Activated T-cell treated with anti-CD3 and anti-CD28 coated beads, Interleukin-2, amount 50 U/mL, for 4 hours (primary cell): ENCODE data around the gene NEK6. TPM values are rescaled to one million over a fixed set of nuclear protein-coding genes. Genes with fewer than 3 reads are reported as not detected.
A peak's percentile ranks its signal among the peaks of the same experiment; 100 is the strongest.
"Not testable (repeated sequence)": the region's sequence is repeated elsewhere in the genome, so short reads cannot be mapped to it uniquely, and the experiment has no call there.

ENCODE experiments used
- ATAC-seq, 2 donors: fragments of 200-7000 bp; cut with Tn5 transposase; one replicate each; pipeline ENCODE4 v1.10.0; 2021
- DNase-seq: peaks from one replicate; pipeline ENCODE4 v3.0.0-alpha.2; 2020
- H3K27me3 Mint-ChIP-seq: one replicate; pipeline ENCODE4 v1.8.0; 2021; ENCODE audit warnings: low read depth, mixed read lengths
- H3K36me3 Mint-ChIP-seq: one replicate; pipeline ENCODE4 v1.8.0; 2022; ENCODE audit warnings: mixed read lengths; ENCODE audit not compliant: insufficient read depth
- H3K4me1 Mint-ChIP-seq: one replicate; pipeline ENCODE4 v1.8.0; 2021; ENCODE audit warnings: low read depth, mixed read lengths
- H3K4me3 Mint-ChIP-seq: one replicate; pipeline ENCODE4 v1.8.0; 2021; ENCODE audit warnings: mild to moderate bottlenecking, moderate library complexity, mixed read lengths
- H3K9me3 Mint-ChIP-seq: one replicate; pipeline ENCODE4 v1.8.0; 2021; ENCODE audit warnings: mixed read lengths
- total RNA-seq, 3 donors: library from RNA; stranded (reverse); gene quantifications; one replicate each; pipeline ENCODE4 v1.2.1, GENCODE V29; 2021

NEK6 gene
- total RNA-seq, 3 donors from 2014 or later: 29.8 to 46.1 (median 43.0) TPM

DNA sequence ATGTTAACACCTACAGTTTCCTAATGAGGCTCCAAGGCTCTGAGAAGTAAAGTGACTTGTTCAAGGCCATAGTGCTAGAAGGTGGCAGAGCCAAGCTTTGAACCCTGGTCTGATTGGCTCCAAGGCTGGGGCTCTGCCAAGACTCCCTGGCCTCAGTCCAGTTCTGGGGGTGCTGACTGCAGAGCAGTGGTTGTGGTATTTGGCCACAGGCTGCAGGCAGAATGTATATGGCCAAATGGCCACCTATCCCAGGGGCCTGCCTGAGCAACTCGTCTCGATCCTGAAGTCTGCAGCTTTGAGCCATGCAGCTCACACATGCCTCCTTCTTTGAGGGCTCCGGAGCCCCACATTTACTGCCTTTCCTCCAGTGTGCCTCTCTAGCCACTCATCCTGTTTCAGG lies 9.7 kb upstream of the NEK6 start:
- Mint-ChIP-seq H3K27me3 (no peaks in the 10 kb centered on the region), H3K9me3 (no peaks in the 10 kb centered on the region), H3K4me3 (no peak overlapping the region), H3K36me3 (no peaks in the 10 kb centered on the region), H3K4me1 (peaks cover 3% of the 10 kb centered on the region)
- no peak for DNase-seq
- no peak for ATAC-seq

DNA sequence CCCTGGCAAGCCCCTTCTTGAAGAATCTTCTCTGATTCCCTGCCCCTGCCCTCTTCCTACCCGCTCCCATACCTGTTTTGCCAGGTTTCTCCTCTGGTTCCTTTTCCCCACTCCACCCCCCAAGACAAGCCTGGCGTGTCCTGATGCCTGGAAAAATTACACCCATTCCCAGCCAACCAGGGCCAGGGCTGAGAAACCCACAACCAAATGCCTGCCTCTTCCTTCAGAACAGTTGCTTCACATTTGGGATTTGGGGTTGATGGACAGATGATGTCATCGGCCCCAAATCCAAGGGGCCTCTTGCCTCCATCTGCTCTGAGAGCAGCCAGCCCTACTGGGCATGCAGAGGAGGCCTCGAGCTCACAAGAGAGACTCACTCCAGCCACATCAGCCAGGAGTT lies 8.8 kb upstream of the NEK6 start:
- DNase-seq (no peak), ATAC-seq (no peak)
- Mint-ChIP-seq H3K4me1 (peaks cover 7% of the 10 kb centered on the region), H3K4me3 (no peak overlapping the region), H3K27me3 (no peaks in the 10 kb centered on the region), H3K9me3 (no peaks in the 10 kb centered on the region), H3K36me3 (no peaks in the 10 kb centered on the region)

DNA sequence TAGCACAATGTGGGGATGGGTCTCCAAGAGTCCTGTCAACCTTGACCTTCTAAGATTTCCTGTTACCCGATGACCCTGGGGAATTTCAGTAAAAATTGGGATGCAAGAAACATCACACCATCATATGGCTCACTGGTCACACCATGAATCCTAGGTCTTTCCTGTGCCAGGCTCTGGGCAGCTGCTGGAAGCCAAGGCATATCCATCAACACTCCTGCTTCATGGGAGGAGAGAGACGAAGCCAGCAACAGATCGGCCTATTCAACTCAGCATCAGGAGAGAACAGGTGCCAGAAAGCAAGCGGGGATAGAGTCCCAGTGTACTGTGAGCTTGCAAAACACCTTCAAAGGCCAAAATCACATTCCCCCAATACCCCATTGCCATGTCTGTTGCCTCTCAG lies 6.5 kb upstream of the NEK6 start:
- H3K9me3 Mint-ChIP-seq: no peaks in the 10 kb centered on the region
- H3K4me1 Mint-ChIP-seq: peaks cover 18% of the 10 kb centered on the region
- no peak overlapping the region for H3K4me3 Mint-ChIP-seq
- ATAC-seq: no peak
- no peak for DNase-seq
- no peaks in the 10 kb centered on the region for H3K27me3 Mint-ChIP-seq
- no peaks in the 10 kb centered on the region for H3K36me3 Mint-ChIP-seq

DNA sequence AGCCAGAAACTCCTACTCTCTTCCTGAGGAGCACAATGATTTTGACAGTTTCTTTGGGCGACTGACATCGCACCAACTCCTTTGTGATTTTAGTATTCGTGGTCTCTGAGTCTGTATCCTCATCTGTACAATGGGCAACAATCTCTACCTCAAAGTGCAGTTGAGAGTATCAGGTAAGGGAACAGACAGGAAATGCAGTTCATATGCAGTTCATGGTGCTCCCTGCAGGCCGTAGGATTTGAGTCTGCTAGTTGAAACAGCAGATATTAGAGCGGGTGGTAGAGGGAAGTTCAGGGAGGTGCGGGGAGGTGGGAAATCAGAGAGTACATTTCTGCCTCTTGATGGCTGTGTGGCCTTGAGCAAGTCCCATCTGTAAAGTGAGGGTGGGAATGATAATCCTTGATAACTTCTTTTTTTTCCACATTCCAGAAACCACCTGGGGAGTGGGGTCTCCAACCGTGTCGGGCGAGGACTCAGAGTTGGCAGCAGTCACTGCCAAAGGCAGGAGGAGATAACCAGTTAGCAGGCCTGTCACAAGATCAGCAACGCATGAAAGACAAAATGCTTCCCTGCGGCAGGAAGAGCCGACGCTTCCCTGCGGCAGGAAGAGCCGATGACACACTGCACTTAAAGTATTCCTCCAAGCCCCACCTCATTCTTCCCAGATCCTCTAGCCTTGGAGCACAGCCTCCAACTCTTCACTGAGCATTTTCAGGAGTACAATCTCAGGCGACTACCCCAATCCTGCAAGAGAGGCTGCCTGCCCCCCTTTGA lies 6.0 kb upstream of the NEK6 start:
- H3K27me3 Mint-ChIP-seq: peaks cover 2% of the 10 kb centered on the region
- H3K36me3 Mint-ChIP-seq: no peaks in the 10 kb centered on the region
- no peak for ATAC-seq
- H3K4me3 Mint-ChIP-seq: no peak overlapping the region
- DNase-seq: no peak
- no peaks in the 10 kb centered on the region for H3K9me3 Mint-ChIP-seq
- H3K4me1 Mint-ChIP-seq: peaks cover 21% of the 10 kb centered on the region

DNA sequence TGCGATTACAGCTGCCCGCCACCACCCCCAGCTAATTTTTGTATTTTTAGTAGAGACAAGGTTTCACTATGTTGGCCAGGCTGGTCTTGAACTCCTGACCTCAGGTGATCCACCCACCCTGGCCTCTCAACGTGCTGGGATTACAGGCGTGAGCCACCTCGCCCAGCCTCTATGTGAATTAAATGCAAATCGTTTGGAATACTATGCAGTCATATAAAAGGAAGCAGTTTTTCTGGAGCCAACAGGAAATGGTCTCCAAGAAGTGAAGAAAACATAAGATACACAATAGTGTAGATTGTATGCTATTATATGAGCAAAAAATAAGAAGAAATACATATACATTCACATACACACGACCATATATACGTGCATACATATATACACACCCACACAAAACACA lies 4.9 kb upstream of the NEK6 start:
- peaks cover 25% of the 10 kb centered on the region for H3K4me1 Mint-ChIP-seq
- not testable (repeated sequence) for H3K9me3 Mint-ChIP-seq, H3K27me3 Mint-ChIP-seq, ATAC-seq, H3K4me3 Mint-ChIP-seq, H3K36me3 Mint-ChIP-seq, DNase-seq

DNA sequence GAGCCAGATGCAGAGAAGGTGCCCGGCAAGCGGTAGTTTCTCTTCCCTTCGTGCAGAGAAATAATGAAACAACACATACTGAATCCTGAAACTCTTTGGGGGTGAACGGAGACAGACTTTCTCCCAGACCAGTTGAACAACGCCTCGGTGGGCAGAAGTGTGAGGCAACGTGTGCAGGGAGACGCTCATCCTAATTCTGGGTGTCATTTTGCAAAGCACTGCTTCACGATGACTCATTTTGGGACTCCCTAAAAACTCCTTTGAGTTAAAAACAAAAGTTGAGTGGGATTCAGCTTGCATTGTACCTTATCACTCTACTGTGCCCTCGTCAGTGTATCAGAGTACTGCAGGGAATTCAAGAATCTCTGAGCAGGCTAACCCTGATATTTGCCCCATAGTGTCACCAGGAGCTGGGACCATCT lies 3.5 kb upstream of the NEK6 start:
- peak overlapping the region; percentile 21 for H3K4me3 Mint-ChIP-seq
- DNase-seq (no peak), ATAC-seq (peak; percentile 78 to 79)
- H3K9me3 Mint-ChIP-seq: no peaks in the 10 kb centered on the region
- H3K27me3 Mint-ChIP-seq: peaks cover 12% of the 10 kb centered on the region
- H3K36me3 Mint-ChIP-seq: no peaks in the 10 kb centered on the region
- H3K4me1 Mint-ChIP-seq: peaks cover 35% of the 10 kb centered on the region

DNA sequence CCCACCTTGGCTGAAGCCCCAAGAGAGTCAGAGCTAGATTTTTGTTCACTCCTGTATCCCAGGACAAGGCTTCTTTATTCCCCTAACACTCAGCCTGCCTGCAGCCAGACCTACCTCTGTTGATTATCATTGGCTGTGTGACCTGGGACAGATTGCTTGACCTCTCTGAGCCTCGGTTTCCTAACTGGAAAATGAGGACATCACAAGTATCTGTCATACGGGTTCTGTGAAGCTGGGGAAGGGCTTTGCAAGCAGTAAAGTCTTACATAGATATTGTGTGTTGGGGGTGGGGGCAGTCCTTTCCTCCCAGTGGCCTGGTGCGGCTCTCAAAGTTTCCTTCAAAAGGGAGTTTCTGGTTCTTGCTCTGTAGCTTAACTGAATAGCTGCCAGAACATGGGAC lies 2.5 kb upstream of the NEK6 start:
- Mint-ChIP-seq H3K27me3 (peaks cover 12% of the 10 kb centered on the region), H3K9me3 (no peaks in the 10 kb centered on the region), H3K4me1 (peaks cover 40% of the 10 kb centered on the region), H3K4me3 (no peak overlapping the region), H3K36me3 (no peaks in the 10 kb centered on the region)
- ATAC-seq (no peak), DNase-seq (no peak)

DNA sequence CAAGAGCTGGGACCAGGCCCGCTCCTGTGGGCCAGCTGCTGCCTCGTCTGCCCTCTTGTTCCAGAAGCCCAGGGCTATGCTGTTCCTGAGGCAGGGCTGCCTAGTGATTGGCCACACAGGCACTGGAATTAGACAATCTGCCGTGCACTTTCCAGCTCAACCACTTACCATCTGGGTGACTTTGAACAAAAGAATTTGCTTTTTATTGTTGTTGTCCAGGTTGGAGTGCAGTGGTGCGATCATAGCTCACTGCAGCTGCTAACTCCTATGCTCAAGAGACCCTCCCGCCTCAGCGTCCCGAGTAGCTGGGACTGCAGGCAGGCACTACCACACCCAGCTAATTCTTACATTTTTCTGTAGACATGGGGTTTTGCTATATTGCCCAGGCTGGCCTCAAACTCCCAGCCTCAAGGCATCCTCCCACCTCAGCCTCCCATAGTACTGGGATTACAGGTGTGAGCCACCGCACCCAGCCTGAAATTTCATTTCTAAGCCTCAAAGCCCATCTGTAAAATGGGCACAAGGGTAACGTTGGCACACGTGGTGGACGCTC lies 1.2 kb upstream of the NEK6 start:
- H3K4me3 Mint-ChIP-seq: peak overlapping the region; percentile 89
- H3K4me1 Mint-ChIP-seq: peaks cover 52% of the 10 kb centered on the region
- no peaks in the 10 kb centered on the region for H3K36me3 Mint-ChIP-seq
- DNase-seq (no peak), ATAC-seq (no peak)
- no peaks in the 10 kb centered on the region for H3K9me3 Mint-ChIP-seq
- peaks cover 16% of the 10 kb centered on the region for H3K27me3 Mint-ChIP-seq

DNA sequence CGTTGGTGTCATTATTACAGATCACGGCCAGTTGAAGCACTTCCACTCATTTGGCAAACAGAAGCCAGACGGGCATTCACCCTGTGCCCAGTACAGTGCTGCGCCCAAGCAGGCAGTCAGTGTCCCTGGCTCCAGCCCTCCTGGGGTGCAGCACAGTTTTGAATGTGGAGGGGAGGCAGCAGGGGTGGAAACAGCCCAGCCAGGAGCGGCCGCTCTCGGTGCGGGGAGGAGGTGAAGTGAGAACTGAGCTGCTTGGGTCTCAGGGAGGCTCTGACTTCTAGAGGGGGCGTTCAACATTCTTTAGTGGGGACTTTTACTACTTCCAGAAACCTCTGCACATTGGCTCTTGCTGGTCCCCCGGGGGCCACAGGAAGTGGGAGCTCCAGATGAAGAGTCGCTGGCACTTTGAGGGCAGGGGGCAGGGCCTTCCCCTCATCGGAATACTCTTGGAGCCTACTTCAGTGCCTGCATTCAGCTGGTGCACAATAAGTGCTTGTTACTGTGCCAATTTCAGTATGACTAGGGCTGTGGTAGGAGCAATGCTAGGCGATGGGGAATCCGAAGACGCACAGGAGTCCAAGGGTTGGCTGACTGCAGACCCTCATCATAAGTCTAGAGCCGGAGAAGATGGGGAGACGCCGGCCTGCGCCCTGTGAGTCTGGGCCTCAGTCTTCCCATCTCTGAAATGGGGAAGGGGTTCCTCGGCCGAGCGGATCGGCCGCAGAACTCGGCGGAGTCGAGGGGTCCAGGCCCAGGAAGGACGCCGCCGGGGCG lies 492 bp upstream of the NEK6 start:
- Mint-ChIP-seq H3K36me3 (no peaks in the 10 kb centered on the region), H3K9me3 (no peaks in the 10 kb centered on the region), H3K27me3 (peaks cover 20% of the 10 kb centered on the region), H3K4me3 (peak overlapping the region; percentile 89), H3K4me1 (peaks cover 57% of the 10 kb centered on the region)
- DNase-seq (no peak), ATAC-seq (no peak)

DNA sequence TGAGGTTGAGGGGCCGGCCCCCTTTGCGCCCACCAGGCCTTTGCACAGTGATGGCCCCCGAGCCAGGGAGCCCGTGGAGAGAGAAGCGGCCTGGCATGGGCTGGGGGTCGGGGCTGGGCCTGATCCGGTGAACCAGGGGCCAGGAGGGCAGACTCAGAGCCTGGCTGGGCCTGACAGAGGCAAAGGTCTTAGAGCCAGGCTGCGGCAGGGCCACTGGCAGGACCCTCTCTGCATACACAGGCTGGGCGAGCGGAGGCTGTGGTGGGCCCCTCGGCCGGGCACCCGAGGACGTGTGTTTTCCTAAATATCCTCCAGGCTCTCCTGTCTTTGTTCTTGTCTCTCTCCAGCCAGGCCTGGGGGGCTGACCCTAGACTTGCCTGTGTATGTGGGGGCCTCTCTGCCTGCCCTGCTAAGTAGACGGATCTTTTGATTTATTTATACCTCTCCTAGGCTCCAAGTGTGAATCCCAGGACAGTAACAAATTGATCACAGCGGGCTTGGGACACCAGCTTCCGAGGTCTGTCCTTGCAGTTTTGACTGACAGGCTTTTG lies 933 bp downstream of the NEK6 start:
- Mint-ChIP-seq H3K27me3 (peaks cover 20% of the 10 kb centered on the region), H3K4me3 (peak overlapping the region; percentile 93), H3K36me3 (no peaks in the 10 kb centered on the region), H3K4me1 (peaks cover 56% of the 10 kb centered on the region), H3K9me3 (no peaks in the 10 kb centered on the region)
- ATAC-seq (peak in 1 of 2 donors; percentile 9), DNase-seq (no peak)

DNA sequence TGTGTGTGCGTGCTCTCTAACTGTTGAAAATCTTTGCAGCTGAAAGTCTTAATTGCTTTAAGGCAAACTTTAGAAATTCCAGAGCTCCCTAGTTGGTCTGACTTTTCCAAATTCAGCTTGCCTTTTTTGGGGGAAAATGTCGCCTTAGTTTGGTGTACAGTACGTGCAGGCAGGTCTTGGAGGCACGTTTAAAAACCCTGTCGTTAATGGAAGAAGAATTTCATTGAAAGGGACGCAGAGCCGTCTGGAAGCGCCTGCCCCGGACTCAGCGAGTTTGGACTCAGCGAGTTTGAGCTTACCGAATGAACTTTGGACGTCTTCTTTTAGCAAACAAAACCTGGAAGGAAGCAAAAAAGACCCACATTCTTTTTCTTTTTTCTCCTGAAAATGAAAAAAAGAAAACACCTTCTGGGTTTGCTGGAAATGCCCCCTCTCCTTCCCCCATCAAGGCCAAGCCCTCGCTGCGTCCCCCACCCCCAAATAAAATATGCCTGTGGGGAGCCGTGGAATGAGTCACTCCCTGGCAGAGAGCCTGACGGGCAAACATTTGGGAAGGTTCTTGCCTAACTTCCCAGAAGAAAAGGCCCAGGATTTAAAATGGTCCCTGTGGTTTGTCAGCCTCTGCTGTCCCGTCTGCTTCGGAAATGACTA lies 1.5 kb downstream of the NEK6 start:
- peaks cover 20% of the 10 kb centered on the region for H3K27me3 Mint-ChIP-seq
- no peak for ATAC-seq
- no peak for DNase-seq
- H3K36me3 Mint-ChIP-seq: no peaks in the 10 kb centered on the region
- peaks cover 50% of the 10 kb centered on the region for H3K4me1 Mint-ChIP-seq
- peak overlapping the region; percentile 93 for H3K4me3 Mint-ChIP-seq
- H3K9me3 Mint-ChIP-seq: no peaks in the 10 kb centered on the region

DNA sequence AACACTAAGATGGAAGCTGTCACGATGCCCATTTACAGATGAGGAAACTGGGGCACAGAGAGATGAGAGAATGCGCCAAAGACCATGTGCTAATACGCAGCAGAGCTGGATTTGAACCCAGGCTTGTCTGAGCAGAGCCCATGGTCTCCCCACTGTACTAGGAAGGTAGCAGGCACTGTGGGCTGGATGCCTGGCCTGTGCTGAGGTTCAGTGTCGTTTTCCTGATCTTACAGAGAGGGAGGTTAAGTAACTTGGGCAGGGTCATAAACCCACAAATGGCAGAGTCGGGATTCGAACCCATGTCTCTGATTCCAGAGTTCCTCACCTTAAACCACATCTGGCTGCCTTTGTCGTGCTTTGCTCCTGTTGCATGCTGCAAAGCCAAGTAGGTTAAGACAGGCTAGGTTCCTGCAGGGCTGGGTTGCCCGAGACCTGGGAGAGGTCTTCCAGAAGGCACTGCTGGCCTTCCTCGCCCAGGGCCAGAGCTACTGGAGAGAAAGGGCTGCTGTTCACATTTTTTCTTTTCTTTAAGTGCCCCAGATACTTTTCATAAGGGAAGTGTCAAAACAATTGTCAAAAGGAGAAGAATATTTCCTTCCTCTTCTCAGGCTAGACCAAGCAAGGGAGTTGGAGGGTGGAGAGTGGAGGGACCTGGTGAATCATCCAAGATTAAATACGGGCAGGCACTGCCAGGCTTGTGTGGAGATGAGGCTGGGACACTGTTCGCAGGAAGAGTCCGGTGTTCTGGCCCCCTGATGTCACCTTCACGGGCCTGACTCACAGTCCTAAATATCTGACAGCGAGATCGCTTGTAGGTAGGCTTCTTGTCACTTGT lies 3.2 kb downstream of the NEK6 start:
- no peaks in the 10 kb centered on the region for H3K9me3 Mint-ChIP-seq
- DNase-seq: no peak
- no peak for ATAC-seq
- peaks cover 49% of the 10 kb centered on the region for H3K4me1 Mint-ChIP-seq
- H3K27me3 Mint-ChIP-seq: peaks cover 20% of the 10 kb centered on the region
- no peaks in the 10 kb centered on the region for H3K36me3 Mint-ChIP-seq
- peak overlapping the region; percentile 11 for H3K4me3 Mint-ChIP-seq

DNA sequence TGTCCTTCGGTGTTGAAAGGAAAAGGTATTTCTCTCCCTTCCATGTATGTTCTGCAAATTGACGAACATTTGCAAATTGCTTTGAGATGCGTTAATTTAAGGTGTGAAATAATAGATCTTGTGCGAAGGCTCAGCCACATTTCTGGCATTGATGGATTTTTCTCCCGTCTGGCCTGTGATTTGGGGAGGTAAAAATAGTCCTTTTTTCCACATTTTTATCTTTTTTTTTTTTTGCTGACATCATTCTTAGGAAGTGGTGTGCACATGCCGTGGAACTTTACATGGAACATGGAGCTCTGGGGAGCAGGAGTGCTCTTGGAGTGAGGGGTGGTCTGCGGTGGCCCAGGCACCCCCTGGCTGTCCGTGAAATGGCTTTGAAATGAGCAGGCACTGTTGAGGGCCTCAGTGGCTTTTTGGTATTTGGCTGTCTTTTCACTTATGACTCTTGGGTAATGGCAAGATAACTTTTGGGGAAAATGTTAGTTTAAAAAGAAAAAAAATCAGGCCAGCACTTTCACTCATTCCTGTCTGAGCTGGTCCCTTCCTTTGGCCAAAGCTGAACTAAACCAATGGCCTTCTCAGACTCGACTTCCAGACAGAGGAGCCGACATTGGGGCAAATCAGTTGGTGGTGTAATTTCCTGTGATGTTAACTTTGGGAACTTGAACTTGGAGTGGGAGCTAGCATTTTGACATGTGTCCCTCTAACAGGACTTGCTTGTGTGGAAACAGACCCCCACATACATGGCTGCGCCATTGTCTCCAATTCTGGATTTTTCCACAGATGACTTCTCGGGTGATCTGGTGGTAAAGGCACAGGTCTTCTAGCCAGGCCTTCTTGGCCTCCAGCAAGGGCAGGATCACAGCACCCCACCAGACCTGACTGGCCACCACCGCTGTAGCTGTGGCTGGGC lies 4.2 kb downstream of the NEK6 start:
- Mint-ChIP-seq H3K36me3 (no peaks in the 10 kb centered on the region), H3K4me3 (no peak overlapping the region), H3K27me3 (peaks cover 16% of the 10 kb centered on the region), H3K4me1 (peaks cover 45% of the 10 kb centered on the region), H3K9me3 (no peaks in the 10 kb centered on the region)
- ATAC-seq (no peak), DNase-seq (no peak)
